HG03045 (cell line): ENCODE results near the gene SRCIN1.

Experiments used
- ATAC-seq: cut with Tn5 transposase; IDR thresholded peaks from one replicate; pipeline ENCODE4 v1.9.1; 2021; ENCODE audit warnings: mild to moderate bottlenecking, moderate library complexity; ENCODE audit not compliant: unreplicated experiment

The SRCIN1 gene

DNA sequence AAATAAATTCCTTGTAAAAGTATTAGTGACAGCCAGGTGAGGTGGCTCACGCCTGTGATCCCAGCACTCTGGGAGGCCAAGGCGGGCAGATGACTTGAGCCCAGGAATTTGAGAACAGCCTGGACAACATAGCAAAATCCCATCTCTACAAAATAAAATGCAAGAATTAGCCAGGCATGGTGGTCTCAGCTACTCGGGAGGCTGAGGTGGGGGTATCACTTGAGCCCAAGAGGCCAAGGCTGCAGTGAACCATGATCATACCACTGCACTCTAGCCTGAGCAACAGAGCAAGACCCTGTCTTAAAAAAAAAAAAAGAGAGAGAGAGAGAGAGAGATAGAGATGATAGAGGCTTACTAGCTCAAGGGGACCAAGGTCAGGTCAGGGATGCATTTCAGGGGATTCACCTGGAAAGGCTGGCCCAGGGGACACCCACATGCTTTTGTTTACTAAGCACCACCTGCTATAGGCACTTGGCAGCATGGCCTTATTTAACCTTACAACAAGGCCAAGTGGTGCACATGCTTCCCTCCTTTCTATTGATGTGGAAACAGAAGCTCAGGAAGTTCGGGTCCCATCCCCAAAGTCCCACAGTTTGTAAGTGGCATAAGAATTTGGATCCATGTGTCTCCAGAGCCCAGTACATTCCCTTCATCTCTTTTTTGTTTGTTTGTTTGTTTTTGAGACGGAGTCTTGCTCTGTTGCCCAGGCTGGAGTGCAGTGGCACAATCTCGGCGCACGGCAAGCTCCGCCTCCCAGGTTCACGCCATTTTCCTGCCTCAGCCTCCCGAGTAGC is 12.4 kb upstream of the SRCIN1 start:
- no peak for ATAC-seq

DNA sequence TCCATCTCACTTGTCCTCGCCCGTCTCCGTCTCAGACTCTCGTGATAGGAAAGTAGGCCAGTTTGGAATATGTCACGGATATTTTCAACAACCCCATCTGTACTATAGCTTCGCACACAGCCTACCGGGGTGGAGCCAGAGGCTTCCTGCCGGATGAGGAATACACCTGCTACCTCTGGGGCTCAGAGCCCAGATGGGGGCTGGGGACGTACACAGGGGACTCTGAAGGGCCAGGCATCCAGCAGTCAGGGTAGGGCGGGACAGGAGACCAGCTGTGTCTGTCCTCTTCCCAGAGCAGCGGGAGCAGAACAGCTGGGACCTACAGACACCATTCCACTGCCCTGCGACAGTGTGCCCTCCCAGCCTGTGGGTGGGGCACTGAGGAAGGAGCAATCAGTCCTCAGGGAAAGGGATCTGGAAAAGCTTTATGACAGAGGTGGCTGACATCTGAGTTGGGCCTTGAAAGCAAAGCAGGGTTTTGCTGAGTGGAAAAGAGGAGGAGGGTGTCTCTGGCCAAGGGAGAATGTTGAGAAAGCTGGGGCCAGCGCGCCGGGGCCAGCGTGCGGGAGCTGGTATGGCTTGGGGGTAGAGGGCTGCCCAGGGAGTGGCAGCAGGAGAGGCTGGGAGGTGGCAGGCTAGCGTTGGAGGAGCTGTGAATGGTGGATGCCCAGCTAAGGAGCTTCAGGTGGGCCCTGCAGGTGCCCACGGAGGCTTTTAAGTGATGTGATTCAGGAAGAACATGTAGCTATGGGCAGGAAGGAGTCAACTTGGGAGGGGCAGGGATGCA is 11.5 kb upstream of the SRCIN1 start:
- ATAC-seq: no peak

DNA sequence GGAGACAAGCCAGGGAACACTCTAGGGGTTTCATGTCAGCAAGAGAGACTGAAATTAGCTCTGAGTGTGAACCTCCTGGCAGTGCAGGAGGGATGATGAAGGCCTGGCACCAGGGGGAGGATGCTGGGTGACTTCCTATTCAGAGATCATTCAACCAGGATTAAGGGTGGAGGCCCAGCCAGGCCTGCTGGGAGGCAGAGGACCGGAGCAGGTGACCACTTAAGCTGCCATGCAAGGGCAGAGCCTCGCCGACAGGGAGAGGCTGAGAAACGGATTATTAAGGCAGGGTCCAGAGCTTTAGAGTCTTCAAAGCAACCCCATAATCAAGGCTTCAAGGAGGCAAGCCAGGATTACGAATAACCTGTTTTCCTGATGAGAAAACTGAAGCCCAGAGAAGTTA is 10.6 kb upstream of the SRCIN1 start:
- ATAC-seq: no peak

DNA sequence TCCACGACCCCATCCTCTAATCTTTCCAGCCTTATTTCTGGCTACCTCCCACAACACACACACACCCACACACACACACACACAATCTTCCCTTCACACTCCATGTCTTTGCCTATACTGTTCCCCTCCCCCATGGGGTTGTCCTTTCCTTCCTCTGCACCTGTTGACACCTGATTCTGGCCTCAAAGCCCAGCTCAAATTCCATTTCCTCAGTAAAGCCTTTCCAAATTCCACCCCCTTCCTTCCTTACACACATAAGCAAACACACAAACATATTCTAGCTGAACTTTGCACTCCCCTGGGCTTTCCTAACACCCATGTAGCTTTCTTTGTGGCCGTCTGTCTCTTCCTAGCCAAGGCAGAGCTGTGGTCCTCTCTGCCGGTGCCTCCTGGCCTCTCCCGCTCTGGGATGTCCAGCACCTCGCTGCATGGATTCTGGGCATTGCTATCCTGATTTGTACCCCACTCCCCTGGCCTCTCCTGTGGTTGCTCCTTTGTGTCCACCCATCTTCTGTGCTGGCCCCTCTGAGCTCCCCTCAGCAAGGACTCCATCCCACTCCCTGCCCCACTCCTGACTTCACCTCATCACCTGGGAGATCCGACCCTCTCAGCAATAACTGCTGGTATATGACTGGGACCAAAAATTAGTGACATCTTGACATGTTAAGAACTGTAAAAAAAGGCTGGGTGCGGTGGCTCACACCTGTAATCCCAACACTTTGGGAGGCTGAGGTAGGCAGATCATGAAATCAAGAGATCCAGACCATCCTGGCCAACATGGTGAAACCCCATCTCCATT is 8.4 kb upstream of the SRCIN1 start:
- ATAC-seq: no peak

DNA sequence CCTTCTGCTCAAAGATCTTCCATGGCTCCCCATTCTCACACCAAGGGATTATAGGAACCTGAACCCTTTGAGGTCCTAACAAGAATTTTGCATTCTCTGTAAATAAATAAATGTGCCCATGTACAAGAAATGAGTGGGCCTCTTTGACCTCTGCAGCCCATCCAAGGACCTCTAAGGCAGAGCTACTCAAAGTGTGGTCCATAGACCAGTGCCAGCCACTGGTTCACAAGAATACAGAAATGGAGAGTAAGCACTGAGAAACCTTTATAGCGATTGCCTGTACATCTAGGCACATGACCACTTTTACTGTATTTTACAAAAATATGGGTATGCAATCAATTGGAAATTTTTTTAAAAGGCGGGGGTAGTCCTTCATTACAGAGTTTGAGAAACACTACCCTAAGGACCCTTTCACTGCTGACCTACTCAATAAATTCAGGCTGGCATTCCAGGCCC is 7.8 kb upstream of the SRCIN1 start:
- no peak for ATAC-seq

DNA sequence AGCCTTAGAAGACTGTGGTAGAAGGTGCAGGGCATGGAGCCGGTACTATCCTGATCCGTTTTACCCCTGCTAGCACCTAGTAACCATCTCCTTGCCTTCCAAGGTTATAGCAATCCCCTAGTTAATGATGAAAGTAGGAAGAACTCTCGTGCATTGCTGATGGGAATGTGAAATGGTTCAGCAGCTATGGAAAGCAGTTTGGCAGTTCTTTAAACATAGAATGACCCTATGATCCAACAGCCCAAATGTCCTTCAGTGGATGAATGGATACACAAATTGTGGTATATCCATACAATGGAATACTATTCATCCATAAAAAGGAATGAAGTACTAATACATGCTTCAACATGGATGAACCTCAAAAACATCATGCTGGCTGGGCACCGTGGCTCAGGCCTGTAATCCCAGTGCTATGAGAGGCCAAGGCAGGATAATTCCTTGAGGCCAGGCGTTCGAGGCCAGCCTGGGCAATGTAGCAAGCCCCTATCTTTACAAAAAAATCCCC is 6.2 kb upstream of the SRCIN1 start:
- no peak for ATAC-seq

DNA sequence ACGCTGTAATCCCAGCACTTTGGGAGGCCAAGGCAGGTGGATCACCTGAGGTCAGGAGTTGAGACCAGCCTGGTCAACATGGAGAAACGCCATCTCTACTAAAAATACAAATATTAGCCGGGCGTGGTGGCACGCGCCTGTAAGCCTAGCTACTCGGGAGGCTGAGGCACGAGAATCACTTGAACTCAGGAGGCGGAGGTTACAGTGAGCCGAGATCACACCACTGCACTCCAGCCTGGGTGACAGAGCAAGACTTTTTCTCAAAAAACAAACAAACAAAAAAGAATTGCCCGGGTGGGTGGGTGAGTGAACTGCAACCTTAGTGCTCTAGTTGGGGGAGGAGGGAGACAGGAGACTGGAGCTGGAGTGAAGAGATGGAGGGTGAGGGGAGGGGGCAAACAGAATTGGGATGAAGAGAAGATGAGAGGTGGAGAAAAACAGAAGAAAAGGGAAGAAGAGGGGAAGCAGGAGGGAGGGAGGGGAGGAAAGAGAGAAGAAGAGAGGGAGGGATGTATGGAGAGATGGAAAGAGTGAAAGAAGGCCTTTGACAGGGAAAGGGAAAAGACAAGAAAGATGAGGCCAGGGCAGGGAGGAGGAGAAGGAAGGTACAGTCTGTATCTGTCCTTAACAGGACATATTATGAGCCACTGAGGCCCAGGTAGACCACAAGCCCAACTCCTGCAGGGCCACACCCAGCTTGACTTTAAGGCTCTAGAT is 5.5 kb upstream of the SRCIN1 start:
- ATAC-seq: no peak

DNA sequence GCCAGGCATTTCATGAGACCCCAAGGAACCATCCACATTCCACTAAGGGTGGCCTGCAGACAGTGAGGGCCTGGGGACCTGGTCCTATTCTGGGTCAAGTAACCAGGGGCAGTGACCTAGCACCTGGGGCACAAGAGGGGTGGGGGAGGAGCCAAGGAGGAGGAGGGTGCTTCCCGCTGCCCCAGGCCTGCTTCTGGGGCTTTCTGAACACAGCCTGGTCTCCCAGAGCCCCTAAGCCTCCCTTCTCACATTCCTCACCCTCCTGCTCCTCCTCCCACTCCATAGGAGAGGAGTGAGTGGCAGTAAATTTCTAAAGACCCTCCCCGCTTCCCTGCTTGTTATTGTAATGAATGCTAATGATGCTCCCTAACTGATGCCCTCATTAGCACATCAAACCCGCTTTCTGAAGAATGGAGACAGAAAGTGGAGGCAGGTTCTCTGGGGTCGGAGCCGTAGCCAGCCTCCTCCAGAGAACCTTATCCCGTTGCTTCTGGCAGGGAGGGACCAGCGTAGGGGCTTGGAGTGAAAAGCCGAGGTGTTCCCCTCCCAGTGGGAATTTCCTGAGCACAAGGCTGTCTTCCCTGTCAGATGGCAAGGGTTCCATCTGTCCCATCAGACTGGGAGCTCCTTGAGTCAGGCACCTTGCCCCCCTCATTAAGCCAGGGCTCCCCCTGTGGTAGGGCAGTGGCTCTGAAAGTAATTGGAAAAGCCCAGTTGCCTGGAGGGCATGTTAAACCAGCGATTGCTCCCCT is 3.7 kb upstream of the SRCIN1 start:
- ATAC-seq: no peak

DNA sequence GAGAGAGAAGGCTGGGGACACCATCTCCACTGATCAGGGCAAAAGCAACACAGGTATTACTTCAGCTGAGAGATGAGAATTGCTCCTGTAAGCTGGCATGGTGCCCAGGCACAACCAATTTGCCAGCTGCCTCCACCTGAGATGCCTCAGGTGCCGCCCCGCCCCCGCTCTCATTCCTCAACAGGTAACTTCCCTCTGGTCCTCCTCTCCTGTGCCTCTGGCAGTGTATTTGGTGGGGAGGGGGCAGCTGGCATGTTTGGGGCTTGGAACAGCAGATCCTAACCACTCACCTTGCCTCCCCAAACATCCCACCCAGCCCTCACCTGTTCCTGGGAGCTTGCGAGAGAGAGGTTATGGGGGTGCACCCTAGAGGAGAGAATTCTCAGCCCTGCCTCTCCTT is 2.9 kb upstream of the SRCIN1 start:
- ATAC-seq: no peak

DNA sequence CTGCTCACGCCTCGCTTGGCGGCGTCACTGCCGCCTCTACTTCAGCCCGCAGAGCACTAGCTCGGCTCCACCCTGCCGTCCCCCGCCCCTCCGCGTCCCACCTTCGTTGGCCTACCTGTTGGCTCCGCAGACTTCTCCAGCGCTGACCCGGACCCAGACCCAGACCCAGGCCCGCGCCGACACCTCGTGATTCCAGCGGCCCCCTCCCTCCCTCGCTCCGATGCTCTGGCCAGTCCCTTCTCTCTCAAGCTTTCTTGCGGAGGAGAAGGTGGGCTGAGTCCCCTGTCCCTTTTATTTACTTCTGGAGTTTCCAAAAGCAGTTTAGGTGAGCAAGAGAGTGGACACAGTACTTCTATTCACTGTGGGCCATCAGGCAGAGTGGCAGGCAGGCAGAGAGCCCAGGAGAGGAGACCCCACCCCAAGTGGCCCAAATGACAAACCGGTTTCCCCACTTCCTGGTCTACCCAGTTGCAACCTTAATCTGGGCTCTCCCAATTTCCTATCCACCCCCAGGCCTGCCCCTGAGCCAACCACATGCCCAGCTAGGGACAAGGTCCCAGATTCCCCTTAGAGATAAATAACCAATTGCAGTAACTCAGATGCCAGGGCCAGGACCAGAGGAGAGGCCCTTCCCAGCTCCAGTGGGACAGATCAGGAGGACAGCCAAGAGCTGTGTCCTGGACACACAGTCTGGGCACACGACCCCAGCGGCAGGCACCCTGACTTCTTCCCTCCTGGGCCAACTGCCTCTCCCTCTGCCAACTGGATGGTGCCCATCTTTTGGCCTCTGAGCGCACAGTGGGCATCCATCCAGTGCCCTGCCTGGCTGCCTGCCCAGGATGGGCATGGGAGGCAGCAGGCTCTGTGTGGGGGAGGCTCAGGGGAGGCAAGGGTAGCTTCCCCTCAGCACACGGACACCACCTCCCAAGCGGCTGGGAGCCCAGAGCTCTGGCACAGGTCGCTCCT is 1.2 kb upstream of the SRCIN1 start:
- ATAC-seq: no peak

DNA sequence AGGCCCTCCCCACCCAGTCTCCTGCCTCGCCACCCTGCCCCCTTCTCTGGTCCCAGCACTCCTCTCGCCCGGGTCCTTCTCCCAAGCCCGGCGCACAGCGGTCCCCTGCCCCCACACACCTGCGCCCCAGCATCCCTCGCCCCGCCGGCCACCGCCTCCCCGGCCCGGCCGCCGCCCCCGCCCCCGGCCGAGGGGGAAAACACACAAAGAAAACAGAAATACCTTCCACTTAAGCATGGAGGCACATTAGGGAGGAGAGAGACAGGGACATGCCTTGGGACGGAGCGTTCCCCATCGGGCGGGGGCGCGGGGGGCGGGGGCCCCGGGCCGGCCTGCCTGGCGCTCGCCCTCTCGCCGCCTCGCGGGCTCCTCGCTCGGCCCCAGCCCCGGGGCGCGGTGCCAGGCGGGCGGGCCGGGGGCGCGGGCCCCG is 326 bp downstream of the SRCIN1 start:
- no peak for ATAC-seq

DNA sequence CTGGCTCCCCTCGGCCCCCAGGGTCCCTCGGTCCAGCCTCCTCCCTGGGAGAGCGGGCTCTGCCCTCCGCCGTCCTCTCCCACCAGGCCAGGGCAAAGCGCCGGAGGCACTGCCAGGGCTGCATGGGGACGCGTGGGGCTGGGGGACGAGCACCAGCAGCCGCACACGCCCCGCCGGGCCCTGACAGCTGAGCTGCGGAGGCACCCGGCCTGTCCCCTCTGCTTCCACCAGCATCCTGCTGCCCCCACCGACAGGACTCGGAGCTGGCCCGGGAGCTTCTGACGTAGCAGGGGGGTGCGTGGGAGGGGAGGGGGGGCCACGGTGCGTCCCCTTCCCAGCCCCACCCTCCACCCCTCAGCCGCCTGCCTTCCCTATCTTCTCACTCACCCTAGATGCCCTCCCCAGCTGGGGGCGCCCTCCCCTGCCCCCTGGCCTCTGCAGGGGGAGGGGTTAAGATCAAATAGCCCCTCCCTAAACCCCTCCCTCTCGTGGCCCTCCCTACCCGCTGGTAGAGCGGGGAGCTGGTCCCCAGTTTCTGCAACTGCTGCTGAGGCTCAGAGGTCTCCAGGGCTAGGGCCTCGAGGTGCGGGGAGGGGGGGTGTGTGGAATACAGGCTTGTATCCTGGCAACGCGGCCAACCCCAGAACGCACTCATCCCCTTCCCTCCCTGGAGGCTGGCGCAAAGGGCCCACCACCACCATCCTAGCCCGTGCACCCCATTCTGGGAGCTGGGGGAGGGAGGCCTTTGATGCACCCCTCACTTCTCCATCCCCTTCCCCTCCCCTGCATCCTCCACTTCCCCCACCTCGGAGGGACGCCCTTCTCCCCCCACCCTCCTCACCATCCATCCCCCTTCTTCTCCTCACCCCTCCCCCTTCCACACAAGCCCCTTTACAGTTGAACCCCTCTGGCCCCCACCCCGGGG is 1.0 kb downstream of the SRCIN1 start:
- no peak for ATAC-seq

DNA sequence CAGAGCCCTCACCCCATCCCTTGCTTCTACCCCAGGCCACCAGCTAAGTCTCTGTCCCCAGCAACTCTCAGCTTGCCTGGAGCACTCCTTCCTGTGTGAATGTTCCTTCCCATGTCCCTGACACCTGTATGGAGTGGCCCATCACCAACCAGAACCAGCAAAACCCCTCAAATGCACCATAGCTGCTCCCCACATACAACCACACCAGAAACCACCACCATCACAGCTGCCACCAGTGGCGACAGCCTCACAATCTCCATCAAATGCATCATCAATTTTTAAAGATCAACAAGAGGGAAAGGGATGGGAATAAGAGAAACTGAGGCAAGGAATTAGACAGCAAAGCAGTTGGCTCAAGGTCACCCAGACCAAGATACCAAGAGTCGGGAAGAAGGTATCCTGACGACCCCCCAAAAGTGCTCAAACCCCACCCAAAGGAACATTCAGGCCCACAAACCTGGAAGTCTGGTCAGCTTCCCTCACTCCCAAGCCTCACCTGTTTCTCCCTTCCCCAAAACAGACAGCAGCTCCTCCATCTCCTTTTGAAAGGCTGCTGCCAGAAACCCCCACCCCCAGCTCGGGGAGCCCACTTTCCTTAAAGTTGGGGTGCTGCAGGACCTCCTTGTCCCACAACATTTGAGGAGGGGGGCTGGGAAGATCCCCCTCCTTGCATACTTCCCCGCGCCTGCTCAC is 1.8 kb downstream of the SRCIN1 start:
- no peak for ATAC-seq

DNA sequence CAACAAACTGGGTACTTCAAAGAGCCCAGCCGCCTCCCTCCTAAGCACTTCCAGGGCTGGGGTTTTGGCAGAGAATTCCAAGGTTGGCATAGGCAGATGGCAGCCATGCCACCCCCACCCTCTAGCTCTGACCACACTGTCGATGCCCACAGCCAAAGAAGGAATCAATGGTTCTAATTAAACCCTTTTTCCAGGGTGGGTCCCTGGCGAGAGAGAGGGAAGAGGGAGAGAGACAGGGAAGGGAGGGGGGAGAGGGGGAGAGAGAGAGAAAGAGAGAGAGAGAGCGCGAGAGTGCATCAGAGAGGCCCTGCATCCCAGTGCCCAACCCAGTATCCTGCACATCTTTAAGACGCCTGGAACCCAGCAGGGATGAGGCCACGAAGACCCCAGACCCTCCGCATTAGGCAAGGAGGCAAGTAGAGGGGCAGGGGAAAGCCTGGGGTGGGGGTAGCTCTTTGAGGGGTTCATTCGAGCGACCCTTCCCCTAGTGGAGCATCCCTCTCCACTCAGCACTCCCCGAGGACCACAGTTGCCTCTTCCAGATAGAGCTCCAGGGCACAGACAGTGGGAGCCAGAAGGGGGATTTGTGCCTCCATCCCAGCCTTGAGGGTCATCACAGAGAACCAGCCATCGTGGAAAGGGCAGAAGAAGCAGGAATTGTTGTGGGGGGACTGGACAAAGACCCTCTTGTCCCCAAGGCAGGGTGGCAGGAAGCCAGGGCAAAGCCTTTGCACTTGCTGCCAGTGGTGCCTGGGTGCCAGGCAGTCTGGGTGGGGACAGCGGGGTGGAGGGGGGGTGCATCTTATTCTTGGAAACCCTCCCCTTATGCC is 2.6 kb downstream of the SRCIN1 start:
- ATAC-seq: no peak

DNA sequence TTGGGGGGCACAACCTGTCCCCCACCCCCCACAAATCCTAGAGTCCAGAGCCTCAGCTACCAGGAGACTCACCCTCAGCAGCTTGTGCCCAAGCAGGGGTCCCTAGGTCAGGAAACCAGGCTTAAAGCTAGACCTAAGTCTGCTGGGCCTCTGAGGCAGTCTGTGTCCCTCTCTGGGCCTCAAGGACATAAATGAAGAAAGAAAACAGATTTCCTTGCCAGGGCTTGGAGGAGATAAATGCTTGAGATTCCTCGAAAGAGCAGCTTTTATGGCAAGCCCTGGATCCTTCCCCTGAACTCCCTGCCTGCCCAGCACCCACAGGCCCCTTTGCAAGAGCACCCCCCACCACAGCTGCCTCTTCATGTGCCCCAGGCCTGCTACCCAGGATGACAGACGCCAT is 3.3 kb downstream of the SRCIN1 start:
- no peak for ATAC-seq
